Iris pigment epithelial cell (primary cell): ENCODE measurements around the gene SLC5A11.
A peak's percentile ranks its signal among the peaks of the same experiment; 100 is the strongest.
"Not testable (repeated sequence)": the region's sequence is repeated elsewhere in the genome, so short reads cannot be mapped to it uniquely, and the experiment has no call there.

Source experiments
- DNase-seq: peaks from one replicate; pipeline ENCODE4 v3.0.0-alpha.2; 2011; ENCODE audit warnings: low read depth

The SLC5A11 gene

DNA sequence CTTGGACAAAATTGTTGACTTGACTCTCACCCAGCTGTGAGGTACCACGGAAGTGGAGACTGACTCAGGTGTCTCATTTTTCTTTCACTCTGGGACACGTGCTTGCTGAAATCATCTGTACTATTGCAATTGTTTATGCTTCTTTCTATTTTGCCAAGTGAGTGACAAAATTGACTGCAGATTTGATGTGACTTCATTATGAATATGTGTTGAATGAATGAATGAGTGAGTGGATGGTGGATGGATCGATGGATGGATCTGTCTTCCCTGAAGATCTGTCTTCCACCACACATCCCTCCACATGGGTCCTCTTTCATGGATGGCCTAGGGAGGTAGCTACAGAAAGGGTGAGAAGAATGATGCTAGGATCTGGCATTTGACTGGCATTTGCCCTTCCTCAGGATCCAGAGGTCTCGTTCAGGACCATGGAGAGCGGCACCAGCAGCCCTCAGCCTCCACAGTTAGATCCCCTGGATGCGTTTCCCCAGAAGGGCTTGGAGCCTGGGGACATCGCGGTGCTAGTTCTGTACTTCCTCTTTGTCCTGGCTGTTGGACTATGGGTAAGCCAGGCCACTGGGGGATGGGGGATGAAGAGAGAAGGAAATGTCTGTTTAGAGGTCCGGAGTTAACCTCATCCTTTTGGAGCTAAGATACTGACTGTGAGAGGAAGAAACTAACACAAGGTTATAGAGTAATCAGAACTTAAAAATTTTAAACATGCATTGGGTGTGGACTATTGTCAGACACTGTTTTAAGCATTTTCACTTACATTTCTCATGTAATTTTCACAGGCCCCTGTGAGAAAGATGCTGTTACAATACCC, 12.7 kb downstream of the SLC5A11 start:
- peak; percentile 54 for DNase-seq

DNA sequence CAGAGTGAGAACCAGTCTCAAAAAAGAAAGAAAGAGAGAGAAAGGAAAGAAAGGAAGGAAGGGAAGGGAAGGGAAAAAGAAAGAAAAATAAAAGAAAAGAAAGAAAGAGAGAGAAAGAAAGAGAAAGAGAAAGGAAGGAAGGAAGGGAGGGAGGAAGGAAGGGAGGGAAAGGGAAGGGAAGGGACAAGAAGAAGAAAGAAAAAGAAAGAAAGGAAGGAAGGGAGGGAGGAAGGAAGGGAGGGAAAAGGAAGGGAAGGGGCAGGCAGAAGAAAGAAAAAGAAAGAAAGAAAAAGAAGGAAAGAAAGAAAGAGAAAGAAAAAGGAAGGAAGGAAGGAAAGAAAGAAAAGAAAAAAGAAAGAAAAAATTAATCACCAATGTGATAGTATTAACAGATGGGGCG, 15.7 kb downstream of the SLC5A11 start:
- DNase-seq: no peak

DNA sequence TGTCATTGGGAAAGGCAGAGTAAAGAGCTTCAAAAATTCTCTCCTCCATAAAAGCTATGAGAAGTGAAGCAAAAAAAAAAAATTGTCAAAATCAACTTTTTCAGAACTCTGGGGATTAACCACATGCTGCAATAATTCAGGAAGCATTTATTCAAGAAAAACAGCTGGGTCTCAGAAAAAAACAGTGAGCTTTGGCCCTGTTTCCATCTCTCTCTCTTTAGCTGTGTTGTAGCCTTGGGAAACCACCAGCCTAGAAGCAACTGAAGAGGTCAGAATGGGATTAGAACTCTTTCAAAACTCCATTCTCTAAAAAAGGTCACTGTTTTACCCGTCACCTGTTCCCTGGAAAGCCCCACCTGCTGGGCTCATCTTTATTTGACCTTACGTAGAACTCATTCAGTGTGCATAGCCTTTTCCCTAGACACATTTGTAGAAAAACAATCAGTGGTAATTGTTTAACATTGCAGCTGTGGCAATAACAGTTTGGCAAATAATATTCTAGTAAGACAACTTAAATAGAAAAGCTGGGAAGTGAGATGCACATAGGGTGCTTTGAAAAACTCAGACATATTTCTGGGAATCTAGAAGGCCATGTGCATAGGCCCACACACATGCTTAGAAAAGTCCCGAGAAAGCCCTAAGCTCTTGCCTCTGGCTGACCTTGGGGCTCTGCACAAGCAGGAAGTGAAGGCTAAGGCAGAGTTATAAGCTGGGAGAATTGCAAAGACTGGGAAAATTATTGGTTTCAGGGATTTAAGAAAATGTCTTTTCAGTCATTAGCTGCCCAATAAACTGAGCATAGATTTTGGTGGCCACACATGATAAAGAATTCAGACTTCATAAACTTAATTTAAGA, 18.0 kb downstream of the SLC5A11 start:
- DNase-seq: no peak

DNA sequence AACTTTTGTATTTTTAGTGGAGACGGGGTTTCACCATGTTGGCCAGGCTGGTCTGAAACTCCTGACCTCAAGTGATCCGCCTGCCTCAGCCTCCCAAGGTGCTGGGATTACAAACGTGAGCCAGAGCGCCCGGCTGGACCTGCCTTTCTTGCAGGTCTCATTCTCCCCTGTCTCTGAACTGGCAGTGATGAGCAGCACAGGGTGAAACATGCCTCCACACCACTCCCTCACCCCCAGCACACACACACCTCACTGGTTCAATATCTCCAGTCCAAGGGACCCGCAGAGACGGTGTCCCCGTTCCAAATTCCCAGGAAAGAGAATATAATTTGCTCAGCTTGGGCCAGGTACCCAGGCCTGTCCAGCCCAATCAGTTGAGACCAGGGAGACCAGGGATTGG, 23.3 kb downstream of the SLC5A11 start:
- DNase-seq: no peak

DNA sequence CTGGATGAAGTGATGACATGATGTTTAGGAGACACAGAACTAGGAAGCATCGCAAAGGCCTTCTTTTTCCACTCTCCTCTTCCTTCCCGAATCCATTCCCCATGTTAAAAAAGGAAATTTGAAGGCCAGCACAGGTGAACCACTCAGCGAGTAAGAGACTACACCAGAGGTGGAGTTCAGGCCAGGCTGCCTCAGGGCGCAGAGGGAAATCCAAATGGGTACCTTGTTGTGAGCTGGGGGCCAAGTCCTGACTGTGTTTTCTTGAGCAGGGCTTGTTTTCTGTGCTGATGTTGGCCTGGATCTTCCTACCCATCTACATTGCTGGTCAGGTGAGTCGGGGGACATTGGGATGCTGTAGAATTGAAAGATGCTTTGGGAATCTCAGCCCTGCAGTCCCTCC, 26.1 kb downstream of the SLC5A11 start:
- DNase-seq: no peak

DNA sequence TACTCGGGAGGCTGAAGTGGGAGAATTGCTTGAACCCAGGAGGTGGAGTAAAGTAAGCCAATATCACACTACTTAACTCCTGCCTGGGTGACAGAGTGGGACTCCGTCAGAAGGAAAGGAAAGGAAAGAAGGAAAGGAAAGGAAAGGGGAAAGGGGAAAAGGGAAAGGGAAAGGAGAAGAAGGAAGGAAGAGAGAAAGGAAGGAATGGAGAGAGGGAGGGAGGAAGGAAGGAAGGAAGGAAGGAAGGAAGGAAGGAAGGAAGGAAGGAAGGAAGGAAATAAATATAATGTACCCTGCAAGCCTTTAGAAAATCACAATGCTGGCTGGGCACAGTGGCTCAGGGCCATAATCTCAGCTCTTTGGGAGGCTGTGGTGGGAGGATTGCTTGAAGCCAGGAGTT, 27.3 kb downstream of the SLC5A11 start:
- DNase-seq: no peak

DNA sequence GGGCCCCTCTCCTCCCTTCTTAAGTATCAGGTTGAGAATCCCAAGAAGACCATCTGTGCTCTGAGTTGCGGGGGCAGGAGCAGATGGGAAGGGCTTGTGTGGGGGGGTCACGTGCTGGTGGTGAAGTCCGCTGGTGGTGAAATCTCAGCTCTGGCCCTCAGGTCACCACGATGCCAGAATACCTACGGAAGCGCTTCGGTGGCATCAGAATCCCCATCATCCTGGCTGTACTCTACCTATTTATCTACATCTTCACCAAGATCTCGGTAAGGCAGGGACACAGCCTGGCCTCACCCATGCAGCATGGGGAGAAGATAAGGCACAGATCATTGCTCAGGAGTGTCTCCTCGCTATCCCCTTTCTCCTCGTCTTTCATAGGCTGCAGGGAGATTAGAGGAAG, 29.7 kb downstream of the SLC5A11 start:
- no peak for DNase-seq

DNA sequence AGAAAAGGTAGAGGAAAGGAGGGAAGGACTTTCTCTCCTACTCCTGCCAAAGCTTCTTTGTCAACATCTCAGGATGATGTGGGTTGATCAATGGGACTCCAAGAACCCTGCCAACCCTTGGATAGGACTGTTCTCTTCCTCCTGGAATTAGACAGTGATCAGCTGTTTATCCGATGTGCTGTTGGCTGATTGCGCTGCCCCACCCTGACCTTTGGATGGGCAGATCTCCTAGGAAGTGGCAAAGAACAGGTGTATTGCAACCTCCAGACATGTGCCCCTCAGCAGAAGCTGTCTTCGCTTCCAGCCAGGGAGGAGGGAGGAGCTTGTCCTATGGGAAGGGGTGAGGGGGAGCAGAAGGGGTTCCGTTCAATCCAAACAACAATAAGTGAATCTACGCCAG, 30.5 kb downstream of the SLC5A11 start:
- no peak for DNase-seq

DNA sequence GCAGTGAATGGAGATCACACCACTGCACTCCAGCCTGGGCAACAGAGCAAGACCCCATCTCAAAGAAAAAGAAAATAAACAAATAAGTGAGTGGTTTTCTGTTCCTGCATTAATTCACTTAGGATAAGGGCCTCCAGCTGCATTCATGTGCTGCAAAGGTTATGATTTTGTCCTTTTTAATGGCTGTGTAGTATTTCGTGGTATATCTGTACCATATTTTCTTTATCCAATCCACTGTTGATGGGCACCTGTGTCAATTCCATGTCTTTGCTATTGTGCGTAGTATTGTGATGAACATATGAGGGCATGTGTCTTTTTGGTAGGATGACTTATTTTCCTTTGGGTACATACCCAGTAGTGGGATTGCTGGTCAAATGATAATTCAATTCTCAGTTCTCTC, 33.9 kb downstream of the SLC5A11 start:
- DNase-seq: no peak

DNA sequence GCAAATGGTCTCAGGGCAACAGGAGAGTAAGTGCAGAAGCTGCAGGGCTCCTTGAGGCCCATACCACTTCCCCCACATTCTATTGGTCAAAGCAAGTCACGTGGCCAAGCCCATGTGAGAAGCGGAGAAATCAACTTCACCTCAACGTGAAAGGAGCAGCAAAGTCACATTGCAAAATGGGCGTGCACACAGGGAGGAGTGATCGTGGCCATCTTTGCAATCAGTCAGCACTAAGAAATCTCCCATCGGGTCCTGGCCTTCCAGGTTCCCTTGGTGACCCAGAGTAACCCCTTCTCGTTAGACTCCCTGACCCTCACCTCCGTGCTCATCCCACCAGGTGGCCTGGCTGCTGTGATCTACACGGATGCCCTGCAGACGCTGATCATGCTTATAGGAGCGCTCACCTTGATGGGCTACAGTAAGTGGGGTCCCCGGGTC, 38.0 kb downstream of the SLC5A11 start:
- no peak for DNase-seq

DNA sequence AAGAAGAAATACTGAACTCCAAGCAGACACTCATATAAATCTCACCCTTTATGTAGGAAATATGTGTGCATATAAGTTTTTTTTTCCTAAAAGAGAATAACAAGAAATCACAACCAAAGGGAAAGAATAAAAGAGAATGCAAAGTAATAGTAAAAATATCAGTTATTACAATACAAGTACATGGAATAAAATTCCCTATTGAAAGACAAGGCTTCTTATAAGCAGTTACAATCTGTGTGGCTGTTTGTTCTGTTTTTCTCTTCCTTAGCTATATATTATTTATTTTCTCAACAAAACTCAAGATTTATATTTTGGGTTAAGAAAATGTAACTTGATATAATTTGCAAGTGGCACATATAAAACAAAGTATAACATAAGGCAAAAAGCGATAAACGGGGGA, 41.7 kb downstream of the SLC5A11 start:
- no peak for DNase-seq

DNA sequence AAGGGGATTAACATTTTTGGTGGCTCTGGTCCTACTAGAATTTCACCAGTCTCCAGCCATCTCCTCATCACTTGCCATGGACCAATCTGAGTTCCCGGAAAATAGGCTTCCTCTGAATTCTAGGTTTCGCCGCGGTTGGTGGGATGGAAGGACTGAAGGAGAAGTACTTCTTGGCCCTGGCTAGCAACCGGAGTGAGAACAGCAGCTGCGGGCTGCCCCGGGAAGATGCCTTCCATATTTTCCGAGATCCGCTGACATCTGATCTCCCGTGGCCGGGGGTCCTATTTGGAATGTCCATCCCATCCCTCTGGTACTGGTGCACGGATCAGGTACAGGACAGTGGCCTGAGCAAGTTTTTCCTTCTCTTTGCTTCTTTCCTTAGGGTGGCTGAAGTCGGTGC, 45.0 kb downstream of the SLC5A11 start:
- DNase-seq: no peak

DNA sequence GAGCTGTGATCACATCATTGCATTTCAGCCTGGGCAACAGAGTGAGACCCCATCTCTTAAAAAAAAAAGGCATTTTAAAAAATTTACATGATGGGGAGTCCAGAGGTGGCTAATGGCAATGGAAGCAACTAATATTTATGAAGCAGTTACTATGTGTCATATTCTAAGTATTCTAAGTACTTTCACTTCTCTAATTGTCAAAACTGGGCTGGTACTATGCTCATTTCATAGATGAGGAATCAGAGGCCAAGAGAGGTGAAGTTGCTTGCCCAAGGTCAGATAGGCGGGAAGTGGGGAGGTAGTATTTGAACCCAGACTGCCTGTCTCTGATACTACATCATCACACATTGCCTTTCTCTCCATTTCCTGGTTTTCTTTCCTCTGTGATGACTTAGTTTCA, 50.7 kb downstream of the SLC5A11 start:
- no peak for DNase-seq

DNA sequence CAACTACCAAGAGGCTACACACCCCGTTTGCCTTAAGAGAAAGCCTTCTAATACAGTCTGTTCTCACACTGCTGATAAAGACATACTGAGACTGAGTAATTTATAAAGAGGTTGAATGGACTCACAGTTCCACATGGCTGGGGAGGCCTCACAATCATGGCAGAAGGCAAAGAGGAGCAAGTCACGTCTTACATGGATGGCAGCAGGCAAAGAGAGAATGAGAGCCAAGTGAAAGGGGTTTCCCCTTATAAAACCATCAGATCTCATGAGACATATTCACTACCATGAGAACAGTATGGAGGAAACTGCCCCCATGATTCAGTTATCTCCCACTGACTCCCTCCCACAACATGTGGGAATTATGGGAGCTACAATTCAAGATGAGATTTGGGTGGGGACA, 51.8 kb downstream of the SLC5A11 start:
- DNase-seq: not testable (repeated sequence)

DNA sequence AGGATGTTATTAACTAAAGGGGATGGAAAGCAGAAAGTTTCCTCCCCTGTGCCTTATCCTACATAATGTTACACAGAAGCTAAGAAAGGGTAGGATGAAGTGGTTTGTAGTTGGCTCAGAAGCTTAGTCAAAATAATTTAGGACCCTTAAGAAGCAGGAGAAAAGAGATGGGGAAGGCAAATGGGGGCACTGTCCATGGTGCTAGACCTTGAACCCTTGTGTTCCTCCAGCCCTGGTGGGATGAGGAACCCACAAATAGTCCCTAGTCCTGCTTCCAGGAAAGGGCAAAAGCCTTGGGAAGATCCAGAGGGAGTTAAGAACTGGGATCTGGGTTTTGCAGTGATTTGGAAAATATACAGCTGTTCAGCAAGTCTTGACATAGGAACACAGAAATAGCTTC, 54.5 kb downstream of the SLC5A11 start:
- DNase-seq: no peak

DNA sequence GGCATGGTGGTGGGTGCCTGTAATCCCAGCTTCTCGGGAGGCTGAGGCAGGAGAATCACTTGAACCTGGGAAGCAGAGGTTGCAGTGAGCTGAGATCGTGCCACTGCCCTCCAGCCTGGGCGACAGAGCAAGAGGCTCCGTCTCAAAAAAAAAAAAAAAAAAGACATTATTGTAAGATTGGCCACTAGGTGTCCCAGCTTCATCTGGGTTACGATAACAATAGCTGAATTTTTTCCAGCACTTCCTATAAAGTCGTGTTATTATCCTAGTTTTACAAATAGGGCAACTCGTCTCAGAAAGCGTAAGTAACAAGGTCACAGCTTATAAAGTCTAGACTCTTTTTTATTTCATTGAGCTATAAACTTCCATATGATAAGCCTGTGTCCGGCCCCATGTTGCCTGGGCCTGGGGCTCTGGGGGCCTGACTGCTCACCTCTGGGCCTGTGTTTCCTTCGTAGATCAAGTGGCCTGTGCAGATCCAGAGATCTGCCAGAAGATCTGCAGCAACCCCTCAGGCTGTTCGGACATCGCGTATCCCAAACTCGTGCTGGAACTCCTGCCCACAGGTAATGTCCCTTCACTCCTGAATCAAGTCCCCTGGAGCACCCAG, 60.5 kb downstream of the SLC5A11 start:
- peak; percentile 32 for DNase-seq

DNA sequence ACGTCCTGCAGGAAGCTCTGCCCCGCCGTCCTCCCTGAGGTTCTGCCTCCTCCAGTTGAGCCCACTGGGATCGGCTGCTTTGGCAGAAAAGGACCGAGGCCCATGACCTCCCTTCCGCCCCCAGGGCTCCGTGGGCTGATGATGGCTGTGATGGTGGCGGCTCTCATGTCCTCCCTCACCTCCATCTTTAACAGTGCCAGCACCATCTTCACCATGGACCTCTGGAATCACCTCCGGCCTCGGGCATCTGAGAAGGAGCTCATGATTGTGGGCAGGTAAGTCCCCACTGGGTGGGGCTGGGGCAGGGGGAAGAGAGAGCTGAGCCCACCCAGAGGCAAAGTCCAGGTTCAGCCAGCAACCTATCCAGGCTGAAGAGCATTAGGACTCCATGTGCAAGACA, 61.1 kb downstream of the SLC5A11 start:
- DNase-seq: no peak

DNA sequence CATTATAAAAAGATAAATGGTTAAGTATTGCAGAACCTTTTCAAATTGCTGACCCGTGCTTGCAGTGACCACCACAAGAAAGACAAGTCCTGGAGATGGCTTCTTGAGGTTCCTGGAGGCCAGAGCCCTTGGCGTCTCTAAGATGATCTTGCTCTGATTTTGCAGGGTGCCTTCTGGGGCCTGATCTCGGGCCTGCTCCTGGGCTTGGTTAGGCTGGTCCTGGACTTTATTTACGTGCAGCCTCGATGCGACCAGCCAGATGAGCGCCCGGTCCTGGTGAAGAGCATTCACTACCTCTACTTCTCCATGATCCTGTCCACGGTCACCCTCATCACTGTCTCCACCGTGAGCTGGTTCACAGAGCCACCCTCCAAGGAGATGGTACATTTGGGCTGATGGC, 63.0 kb downstream of the SLC5A11 start:
- DNase-seq: no peak

DNA sequence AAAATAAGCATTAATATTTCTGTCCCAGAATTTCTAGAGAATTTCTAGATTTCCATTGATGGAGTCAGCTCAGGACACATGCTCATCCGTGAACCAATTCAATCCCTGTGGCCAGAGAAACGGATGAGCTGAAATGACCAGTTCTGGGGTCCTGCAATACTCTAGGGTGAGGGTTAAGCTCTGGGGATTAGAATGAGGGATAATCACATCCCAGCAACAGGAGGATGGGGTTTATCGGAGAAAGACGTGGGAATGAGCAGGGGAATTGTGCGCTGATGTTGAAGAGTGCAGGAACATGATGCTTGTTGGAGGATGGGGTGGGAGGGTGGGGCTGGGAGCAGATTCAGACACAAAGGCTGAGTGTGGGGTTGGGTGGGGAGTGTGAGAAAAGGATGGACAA, 64.1 kb downstream of the SLC5A11 start:
- no peak for DNase-seq

DNA sequence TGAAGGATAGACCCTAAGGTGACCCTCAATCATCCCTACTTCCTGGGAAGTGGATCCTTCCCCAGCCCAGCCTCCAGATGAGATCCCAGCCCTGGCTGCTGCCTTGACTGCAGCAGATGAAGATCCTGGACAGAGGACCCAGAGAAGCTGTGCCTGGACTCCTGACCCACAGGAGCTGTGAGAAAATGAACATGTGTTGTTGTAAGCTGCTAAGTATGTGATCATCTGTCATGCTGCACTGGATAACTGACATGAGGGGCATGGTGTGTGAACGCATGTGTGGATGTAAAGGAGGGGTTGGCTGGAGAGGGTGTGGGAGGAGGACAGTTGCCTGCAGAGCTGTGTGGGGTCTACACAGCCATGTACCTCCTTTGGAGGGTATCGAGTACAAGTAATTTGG, 69.3 kb downstream of the SLC5A11 start:
- no peak for DNase-seq

DNA sequence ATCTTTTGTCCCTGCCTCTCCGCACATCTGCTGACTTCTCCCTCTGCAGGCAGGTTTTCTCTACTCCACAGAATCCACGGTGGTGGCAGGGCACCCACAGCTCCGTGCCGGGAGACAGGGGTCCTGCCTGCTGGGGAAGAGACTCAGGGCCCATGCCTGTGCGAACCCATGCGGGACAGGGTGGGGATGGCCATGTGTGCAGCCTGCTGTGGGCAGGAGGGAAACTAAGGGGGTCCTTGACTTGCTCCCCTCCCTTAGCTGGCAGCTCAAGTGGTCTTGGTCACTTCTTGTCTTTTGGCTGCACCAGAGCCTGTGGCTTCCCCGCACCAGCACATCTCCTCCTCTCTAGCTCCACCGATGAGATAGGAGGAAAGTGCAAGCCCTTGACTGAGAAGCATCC, 69.8 kb downstream of the SLC5A11 start:
- no peak for DNase-seq

DNA sequence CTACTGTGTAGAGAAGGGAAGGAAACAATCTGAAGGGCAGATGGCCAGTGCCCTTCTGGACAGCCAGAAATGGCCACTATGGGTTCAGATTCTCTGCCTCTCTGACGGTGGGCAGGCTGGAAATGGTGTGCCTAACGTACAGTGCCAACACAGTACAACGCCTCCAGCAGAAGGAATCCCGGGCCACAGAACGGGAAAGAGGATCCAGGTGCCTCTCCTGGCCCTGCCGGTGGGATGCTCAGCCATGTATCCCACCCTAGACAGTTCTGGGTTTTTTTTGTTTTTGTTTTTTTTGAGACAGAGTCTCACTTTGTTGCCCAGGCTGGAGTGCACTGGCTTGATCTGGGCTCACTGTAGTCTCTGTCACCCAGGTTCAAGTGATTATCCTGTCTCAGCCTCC, 71.5 kb downstream of the SLC5A11 start:
- DNase-seq: no peak

DNA sequence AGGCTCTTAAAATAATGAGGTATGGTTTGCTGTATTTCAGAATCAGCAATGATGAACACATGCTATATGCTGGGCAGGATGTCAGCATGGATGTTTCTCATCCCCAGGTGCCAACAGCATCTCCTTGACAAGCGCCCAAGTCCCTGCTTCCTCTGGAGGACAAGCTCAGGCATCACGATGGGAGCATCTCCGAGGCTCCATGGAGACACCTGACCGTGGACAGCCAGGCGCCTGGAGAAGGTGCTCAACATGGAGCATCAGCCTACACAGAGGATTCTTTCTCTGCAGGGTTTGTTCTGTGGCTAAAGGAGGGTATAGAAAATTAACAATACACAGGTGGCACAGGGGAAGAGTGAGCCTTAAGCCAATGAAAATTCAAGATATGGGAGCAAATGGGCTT, 72.1 kb downstream of the SLC5A11 start:
- DNase-seq: no peak
